IMR-90 (cell line): ENCODE results near the gene PLEKHG2. TPM values are rescaled to one million over a fixed set of nuclear protein-coding genes. Genes with fewer than 3 reads are reported as not detected.

ENCODE experiments used
- polyA plus RNA-seq, 3 experiments: library from polyadenylated mRNA; depleted of rRNA; stranded (reverse); fragments of >200 nt; gene quantifications; 2 replicates each; pipeline ENCODE4 v1.2.3, GENCODE V29; 2012; ENCODE audit warnings: low replicate concordance in 1 of 3
- total RNA-seq: library from RNA; depleted of rRNA; stranded (reverse); fragments of >200 nt; gene quantifications from 2 replicates; pipeline ENCODE4 v1.2.3, GENCODE V29; 2012
- TF ChIP-seq, protein P1 (sequence below): fragments of 150-350 bp; IDR thresholded peaks from 2 replicates; pipeline ENCODE4 v1.6.1; 2016; ENCODE audit warnings: low read depth, mild to moderate bottlenecking, low read length, moderate library complexity, borderline replicate concordance

PLEKHG2 gene
- total and polyA plus RNA-seq, 2 of the 4 experiments (the other 2 are of a cell fraction), result 6.5 to 28.3 TPM

DNA sequence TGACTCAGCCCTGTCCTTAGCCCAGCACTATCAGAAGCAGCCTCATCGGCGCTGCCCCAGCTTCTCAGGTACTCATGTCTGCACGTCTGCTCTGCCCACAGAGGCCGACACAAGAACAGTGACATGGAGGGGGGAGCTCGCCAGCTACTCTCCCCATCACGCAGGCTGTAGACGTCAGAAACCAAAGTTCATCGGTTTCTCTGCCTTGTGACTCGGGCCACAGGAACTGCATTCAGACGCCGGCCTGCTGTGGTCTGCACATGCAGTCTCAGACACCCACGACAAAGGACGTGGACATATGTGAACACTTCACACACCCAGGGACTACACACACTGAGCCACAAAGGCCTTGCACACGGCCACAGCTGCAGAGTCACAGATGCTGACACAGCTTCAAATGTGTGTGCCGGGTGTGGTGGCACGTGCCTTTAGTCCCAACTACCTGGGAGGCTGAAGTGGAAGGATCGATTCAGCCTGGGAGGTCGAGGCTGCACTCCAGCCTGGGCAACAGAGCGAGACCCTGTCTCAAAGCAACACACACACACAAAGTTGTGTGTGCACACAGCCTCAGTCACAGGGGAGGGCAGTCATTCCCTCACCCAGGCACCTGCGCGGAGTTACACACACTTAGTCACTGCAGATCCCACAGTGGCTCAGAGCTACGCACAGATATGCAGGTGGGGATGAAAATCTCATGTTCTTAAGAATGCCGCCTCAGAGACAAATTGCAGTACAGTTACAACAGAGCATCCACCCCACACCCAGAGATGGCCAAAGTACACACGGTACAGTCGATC, 10.7 kb upstream of the PLEKHG2 start (continued):
- TF ChIP-seq, protein P1, sequence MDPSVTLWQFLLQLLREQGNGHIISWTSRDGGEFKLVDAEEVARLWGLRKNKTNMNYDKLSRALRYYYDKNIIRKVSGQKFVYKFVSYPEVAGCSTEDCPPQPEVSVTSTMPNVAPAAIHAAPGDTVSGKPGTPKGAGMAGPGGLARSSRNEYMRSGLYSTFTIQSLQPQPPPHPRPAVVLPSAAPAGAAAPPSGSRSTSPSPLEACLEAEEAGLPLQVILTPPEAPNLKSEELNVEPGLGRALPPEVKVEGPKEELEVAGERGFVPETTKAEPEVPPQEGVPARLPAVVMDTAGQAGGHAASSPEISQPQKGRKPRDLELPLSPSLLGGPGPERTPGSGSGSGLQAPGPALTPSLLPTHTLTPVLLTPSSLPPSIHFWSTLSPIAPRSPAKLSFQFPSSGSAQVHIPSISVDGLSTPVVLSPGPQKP, result no peak
